ENCODE results near the gene BTBD19.
"Not testable (repeated sequence)": the region's sequence is repeated elsewhere in the genome, so short reads cannot be mapped to it uniquely, and the experiment has no call there.

DNA sequence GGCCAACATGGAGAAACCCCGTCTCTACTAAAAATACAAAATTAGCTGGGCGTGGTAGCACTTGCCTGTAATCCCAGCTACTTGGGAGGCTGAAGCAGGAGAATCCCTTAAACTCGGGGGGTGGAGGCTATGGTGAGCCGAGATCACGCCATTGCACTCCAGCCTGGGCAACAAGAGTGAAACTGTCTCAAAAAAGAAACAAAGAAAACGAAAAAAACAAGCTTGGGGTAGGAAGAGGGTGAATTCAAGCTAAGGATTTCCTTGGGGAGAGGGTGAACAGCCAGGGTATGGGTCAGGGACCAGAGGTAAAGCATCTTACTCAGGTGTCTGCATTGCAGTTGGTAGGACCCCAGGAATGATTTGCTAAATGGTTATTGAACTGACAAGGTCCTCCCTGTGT lies 41.9 kb upstream of the BTBD19 start:
- TF ChIP-seq, protein P1, sequence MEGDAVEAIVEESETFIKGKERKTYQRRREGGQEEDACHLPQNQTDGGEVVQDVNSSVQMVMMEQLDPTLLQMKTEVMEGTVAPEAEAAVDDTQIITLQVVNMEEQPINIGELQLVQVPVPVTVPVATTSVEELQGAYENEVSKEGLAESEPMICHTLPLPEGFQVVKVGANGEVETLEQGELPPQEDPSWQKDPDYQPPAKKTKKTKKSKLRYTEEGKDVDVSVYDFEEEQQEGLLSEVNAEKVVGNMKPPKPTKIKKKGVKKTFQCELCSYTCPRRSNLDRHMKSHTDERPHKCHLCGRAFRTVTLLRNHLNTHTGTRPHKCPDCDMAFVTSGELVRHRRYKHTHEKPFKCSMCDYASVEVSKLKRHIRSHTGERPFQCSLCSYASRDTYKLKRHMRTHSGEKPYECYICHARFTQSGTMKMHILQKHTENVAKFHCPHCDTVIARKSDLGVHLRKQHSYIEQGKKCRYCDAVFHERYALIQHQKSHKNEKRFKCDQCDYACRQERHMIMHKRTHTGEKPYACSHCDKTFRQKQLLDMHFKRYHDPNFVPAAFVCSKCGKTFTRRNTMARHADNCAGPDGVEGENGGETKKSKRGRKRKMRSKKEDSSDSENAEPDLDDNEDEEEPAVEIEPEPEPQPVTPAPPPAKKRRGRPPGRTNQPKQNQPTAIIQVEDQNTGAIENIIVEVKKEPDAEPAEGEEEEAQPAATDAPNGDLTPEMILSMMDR (conservative IDR thresholded peaks at IDR 0.05; ENCODE audit: low read length) = not testable (repeated sequence)
- not testable (repeated sequence) for TF ChIP-seq EZH2phosphoT487 (IDR thresholded peaks at IDR 0.05; ENCODE audit: borderline replicate concordance, low read depth, low read length)
